HepG2 (cell line): ENCODE results near the gene CCNB1. TPM values are rescaled to one million over a fixed set of nuclear protein-coding genes. Genes with fewer than 3 reads are reported as not detected.

ENCODE experiments used
- ATAC-seq: fragments of 200-7000 bp; cut with Tn5 transposase; 3 replicates; pipeline ENCODE4 v1.9.1; 2020; ENCODE audit warnings: mild to moderate bottlenecking, moderate library complexity
- BruUV-seq: library from RNA; stranded (reverse); fragments of 400-500 nt; replicated peaks from 2 replicates; lab custom pipeline; 2021; lab: Mats Ljungman, UMichigan
- CTCF ChIA-PET: fragments of 300-600 bp; formaldehyde crosslinking; extraction: SDS; loops from one replicate; lab custom pipeline; 2021; ENCODE audit warnings: low total read pairs, inconsistent platforms, low intra/inter-chr PET ratio; lab: Yijun Ruan, JAX
- POLR2A ChIA-PET: fragments of 350-600 bp; sonication (Branson Sonifier 250); formaldehyde crosslinking; loops from one replicate; lab custom pipeline; 2020; ENCODE audit warnings: antibody characterized with exemption, inconsistent platforms; lab: Yijun Ruan, JAX
- DNase-seq: peaks from one replicate; pipeline ENCODE4 v3.0.0-alpha.2; 2015; ENCODE audit warnings: low spot score
- FAIRE-seq: peaks from 3 replicates; lab custom pipeline; 2011; peaks lifted over from hg19 to GRCh38; lab: Jason Lieb, UNC
- H2AFZ ChIP-seq: one replicate; pipeline ENCODE4 v1.6.1; 2011; ENCODE audit warnings: low read length, inconsistent platforms
- H3K27ac ChIP-seq: fragments of 300-600 bp; 3 replicates; pipeline ENCODE4 v1.8.0; 2011; ENCODE audit warnings: mixed run types, mild to moderate bottlenecking, mixed read lengths, low read length, inconsistent platforms; ENCODE audit not compliant: insufficient read depth; ENCODE audit errors: extremely low read length
- H3K27me3 ChIP-seq, 2 experiments: fragments of 200-600 bp in 1 of 2; 2 replicates in 1 of 2; 3 replicates in 1 of 2; pipeline versions ENCODE4 v1.6.0 to v1.8.0; 2011; ENCODE audit warnings: low read length in 2 of 2, mild to moderate bottlenecking in 2 of 2, moderate library complexity in 2 of 2, inconsistent platforms in 1 of 2; ENCODE audit not compliant: insufficient read depth in 2 of 2, control insufficient read depth in 1 of 2
- H3K36me3 ChIP-seq, 2 experiments: fragments of 200-600 bp in 1 of 2; replicated peaks in 1 of 2; 2 replicates in 1 of 2; 3 replicates in 1 of 2; pipeline versions ENCODE4 v1.5.1 to v1.8.0; 2011; ENCODE audit warnings: low read length in 2 of 2, inconsistent platforms in 1 of 2; ENCODE audit not compliant: insufficient read depth in 2 of 2, control insufficient read depth in 1 of 2
- H3K4me1 ChIP-seq: 2 replicates; pipeline ENCODE4 v1.5.1; 2012; ENCODE audit warnings: low read length, inconsistent platforms; ENCODE audit not compliant: insufficient read depth
- H3K4me2 ChIP-seq: 2 replicates; pipeline ENCODE4 v1.6.0; 2011; ENCODE audit warnings: low read depth, low read length, inconsistent platforms
- H3K4me3 ChIP-seq, 3 experiments: fragments of 200-600 bp in 1 of 3; sonication (generic), shearing (Covaris generic) in 1 of 3; replicated peaks in 1 of 3; 2 replicates each; pipeline ENCODE4 v1.5.1; 2011 to 2016; ENCODE audit warnings: low read length in 3 of 3, inconsistent platforms in 2 of 3, low read depth in 2 of 3, mild to moderate bottlenecking in 2 of 3, control low read depth in 1 of 3, mixed read lengths in 1 of 3; ENCODE audit not compliant: insufficient read depth in 1 of 3
- H3K79me2 ChIP-seq: one replicate; pipeline ENCODE4 v1.6.1; 2011; ENCODE audit warnings: low read length, inconsistent platforms; ENCODE audit not compliant: insufficient read depth
- H3K9ac ChIP-seq: 2 replicates; pipeline ENCODE4 v1.6.0; 2011; ENCODE audit warnings: mild to moderate bottlenecking, low read depth, low read length, inconsistent platforms; ENCODE audit not compliant: insufficient read depth
- H3K9me3 ChIP-seq: 2 replicates; pipeline ENCODE4 v1.5.1; 2012; ENCODE audit warnings: mild to moderate bottlenecking, low read length
- H4K20me1 ChIP-seq: 2 replicates; pipeline ENCODE4 v1.6.0; 2011; ENCODE audit warnings: inconsistent platforms, mild to moderate bottlenecking, low read length, moderate library complexity; ENCODE audit not compliant: insufficient read depth
- PHF8 ChIP-seq: sonication (generic); formaldehyde crosslinking; IDR thresholded peaks from 2 replicates; pipeline ENCODE4 v1.5.0; 2020; ENCODE audit warnings: missing genetic modification reagents
- RBFOX2 ChIP-seq: fragments of 200-400 bp; formaldehyde crosslinking; IDR thresholded peaks from 2 replicates; pipeline ENCODE4 v1.6.1; 2017; ENCODE audit warnings: low read depth, mild to moderate bottlenecking, low read length
- RFXANK ChIP-seq: IDR thresholded peaks from 2 replicates; pipeline ENCODE4 v1.6.1; 2016
- TAF15 ChIP-seq: fragments of 200-400 bp; formaldehyde crosslinking; IDR thresholded peaks from one replicate; pipeline ENCODE4 v1.6.1; 2018; ENCODE audit warnings: mild to moderate bottlenecking, low read depth, low read length; ENCODE audit not compliant: poor library complexity, severe bottlenecking
- ZMYM3 ChIP-seq: sonication (generic); formaldehyde crosslinking; IDR thresholded peaks from 2 replicates; pipeline ENCODE4 v1.5.1; 2020; ENCODE audit warnings: mild to moderate bottlenecking, missing genetic modification reagents
- ZNF451 ChIP-seq: sonication (generic); formaldehyde crosslinking; IDR thresholded peaks from 2 replicates; pipeline ENCODE4 v1.5.0; 2020; ENCODE audit warnings: mild to moderate bottlenecking, missing genetic modification reagents
- ZNF720 ChIP-seq: sonication (generic); formaldehyde crosslinking; IDR thresholded peaks from 2 replicates; pipeline ENCODE4 v1.4.0; 2020; ENCODE audit warnings: missing genetic modification reagents
- ZNF777 ChIP-seq: sonication (generic); formaldehyde crosslinking; IDR thresholded peaks from 2 replicates; pipeline ENCODE4 v1.4.0; 2020; ENCODE audit warnings: missing genetic modification reagents
- whole genome bisulfite sequencing: methylation state at CpG from one replicate; pipeline ENCODE4 v1.1.6; 2017; ENCODE audit warnings: low lambda C conversion rate; 5-methylcytosine and 5-hydroxymethylcytosine counted together
- in situ Hi-C: cut with HindIII; loops from 2 replicates; pipeline ENCODE4 v1.10.0; 2017; ENCODE audit warnings: low pct_unique_long_range_greater_than_20kb; ENCODE audit not compliant: extremely low pct_ligation_motif_present
- intact Hi-C: fragments of 100-400 bp; cut with micrococcal nuclease; formaldehyde crosslinking; loops from one replicate; pipeline ENCODE4 v1.10.0; 2022; ENCODE audit not compliant: unreplicated experiment
- polyA plus RNA-seq, 8 experiments: library from polyadenylated mRNA; depleted of rRNA in 3 of 8; stranded (reverse) in 7 of 8; unstranded in 1 of 8; fragments of >200 nt; fragmentation: Illumina TruSeq in 4 of 8; extraction: Trizol in 4 of 8; gene quantifications; 2 replicates each; pipeline versions ENCODE4 v1.2.1 to v1.2.3, GENCODE V29; 2011 to 2016; ENCODE audit warnings: low read depth in 4 of 8, missing spikeins in 1 of 8, mixed read lengths in 1 of 8; ENCODE audit not compliant: insufficient read depth in 1 of 8
- total RNA-seq, 5 experiments: library from RNA; depleted of rRNA; stranded (reverse); fragments of >200 nt; fragmentation: Illumina TruSeq; extraction: Trizol; gene quantifications; 2 replicates each; pipeline ENCODE4 v1.2.3, GENCODE V29; 2016; ENCODE audit warnings: low read depth in 1 of 5
- TF ChIP-seq, protein P1 (sequence below): IDR thresholded peaks from 2 replicates; pipeline ENCODE4 v1.6.1; 2016; ENCODE audit warnings: missing compliant biosample characterization, missing genetic modification reagents, borderline replicate concordance
- TF ChIP-seq, protein P2 (sequence below): sonication (generic); formaldehyde crosslinking; conservative IDR thresholded peaks from 2 replicates; pipeline ENCODE4 v1.4.0; 2020; ENCODE audit warnings: missing genetic modification reagents
- TF ChIP-seq, protein P3 (sequence below): sonication (generic); formaldehyde crosslinking; IDR thresholded peaks from 2 replicates; pipeline ENCODE4 v1.4.0; 2020; ENCODE audit warnings: missing genetic modification reagents

CCNB1 gene
- total and polyA plus RNA-seq, 2 of the 13 experiments (the other 11 are each of a cell fraction or from before 2014, with no cell fraction given): 82.3 to 316 TPM

DNA sequence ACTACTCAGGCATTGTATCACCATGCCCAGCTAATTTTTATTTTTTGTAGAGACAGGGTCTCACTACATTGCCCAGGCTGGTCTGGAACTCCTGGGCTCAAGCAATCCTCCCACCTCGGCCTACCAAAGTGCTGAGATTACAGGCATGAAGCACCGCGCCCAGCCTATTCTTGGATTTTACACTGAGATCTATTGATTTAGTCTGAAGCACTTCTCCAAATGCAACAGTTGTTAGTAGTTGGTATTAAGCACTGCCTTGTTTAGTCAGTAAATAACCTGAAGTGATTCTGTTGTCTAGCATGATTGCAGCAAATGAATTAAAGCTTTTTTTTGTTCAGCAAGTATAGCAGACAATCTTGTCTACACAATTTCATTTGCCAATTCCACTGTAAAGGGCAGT, 8.9 kb upstream of the CCNB1 start:
- no peaks in the 10 kb centered on the region for H3K36me3 ChIP-seq
- 55% methylated on average over 3 of the region's 3 CpGs for WGBS
- no peaks in the 10 kb centered on the region for H3K4me1 ChIP-seq
- BruUV-seq: no TSS peak
- no peak overlapping the region for H3K27ac ChIP-seq
- in situ Hi-C loops: no loop called here
- H4K20me1 ChIP-seq: no peaks in the 10 kb centered on the region
- H3K79me2 ChIP-seq: no peaks in the 10 kb centered on the region
- H3K4me2 ChIP-seq: no peak overlapping the region
- H2AFZ ChIP-seq: no peak overlapping the region
- FAIRE-seq (no peak), ATAC-seq (no peak), DNase-seq (no peak)
- H3K27me3 ChIP-seq: no peaks in the 10 kb centered on the region; a peak in 1 of 5 replicates
- H3K9me3 ChIP-seq: no peaks in the 10 kb centered on the region
- intact Hi-C loops: no loop called here
- CTCF ChIA-PET: no interaction called here
- no peak overlapping the region for H3K9ac ChIP-seq
- no peak overlapping the region for H3K4me3 ChIP-seq
- POLR2A ChIA-PET: no interaction called here
- TF ChIP-seq ZMYM3 (CRISPR knock-in tag): no peak
- TF ChIP-seq, protein P1, sequence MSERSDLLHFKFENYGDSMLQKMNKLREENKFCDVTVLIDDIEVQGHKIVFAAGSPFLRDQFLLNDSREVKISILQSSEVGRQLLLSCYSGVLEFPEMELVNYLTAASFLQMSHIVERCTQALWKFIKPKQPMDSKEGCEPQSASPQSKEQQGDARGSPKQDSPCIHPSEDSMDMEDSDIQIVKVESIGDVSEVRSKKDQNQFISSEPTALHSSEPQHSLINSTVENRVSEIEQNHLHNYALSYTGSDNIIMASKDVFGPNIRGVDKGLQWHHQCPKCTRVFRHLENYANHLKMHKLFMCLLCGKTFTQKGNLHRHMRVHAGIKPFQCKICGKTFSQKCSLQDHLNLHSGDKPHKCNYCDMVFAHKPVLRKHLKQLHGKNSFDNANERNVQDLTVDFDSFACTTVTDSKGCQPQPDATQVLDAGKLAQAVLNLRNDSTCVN (CRISPR knock-in tag): no peak
- TF ChIP-seq PHF8 (CRISPR knock-in tag): no peak
- TF ChIP-seq, protein P2, sequence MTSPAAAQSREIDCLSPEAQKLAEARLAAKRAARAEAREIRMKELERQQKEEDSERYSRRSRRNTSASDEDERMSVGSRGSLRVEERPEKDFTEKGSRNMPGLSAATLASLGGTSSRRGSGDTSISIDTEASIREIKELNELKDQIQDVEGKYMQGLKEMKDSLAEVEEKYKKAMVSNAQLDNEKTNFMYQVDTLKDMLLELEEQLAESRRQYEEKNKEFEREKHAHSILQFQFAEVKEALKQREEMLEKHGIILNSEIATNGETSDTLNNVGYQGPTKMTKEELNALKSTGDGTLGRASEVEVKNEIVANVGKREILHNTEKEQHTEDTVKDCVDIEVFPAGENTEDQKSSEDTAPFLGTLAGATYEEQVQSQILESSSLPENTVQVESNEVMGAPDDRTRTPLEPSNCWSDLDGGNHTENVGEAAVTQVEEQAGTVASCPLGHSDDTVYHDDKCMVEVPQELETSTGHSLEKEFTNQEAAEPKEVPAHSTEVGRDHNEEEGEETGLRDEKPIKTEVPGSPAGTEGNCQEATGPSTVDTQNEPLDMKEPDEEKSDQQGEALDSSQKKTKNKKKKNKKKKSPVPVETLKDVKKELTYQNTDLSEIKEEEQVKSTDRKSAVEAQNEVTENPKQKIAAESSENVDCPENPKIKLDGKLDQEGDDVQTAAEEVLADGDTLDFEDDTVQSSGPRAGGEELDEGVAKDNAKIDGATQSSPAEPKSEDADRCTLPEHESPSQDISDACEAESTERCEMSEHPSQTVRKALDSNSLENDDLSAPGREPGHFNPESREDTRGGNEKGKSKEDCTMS (CRISPR knock-in tag): no peak
- TF ChIP-seq RFXANK: no peak
- no peak for TF ChIP-seq ZNF451 (CRISPR knock-in tag)
- TF ChIP-seq ZNF777 (CRISPR knock-in tag): no peak
- TF ChIP-seq ZNF720 (CRISPR knock-in tag): no peak
- no peak for TF ChIP-seq RBFOX2
- TF ChIP-seq TAF15: no peak
- TF ChIP-seq, protein P3, sequence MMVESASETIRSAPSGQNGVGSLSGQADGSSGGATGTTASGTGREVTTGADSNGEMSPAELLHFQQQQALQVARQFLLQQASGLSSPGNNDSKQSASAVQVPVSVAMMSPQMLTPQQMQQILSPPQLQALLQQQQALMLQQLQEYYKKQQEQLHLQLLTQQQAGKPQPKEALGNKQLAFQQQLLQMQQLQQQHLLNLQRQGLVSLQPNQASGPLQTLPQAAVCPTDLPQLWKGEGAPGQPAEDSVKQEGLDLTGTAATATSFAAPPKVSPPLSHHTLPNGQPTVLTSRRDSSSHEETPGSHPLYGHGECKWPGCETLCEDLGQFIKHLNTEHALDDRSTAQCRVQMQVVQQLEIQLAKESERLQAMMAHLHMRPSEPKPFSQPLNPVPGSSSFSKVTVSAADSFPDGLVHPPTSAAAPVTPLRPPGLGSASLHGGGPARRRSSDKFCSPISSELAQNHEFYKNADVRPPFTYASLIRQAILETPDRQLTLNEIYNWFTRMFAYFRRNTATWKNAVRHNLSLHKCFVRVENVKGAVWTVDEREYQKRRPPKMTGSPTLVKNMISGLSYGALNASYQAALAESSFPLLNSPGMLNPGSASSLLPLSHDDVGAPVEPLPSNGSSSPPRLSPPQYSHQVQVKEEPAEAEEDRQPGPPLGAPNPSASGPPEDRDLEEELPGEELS (CRISPR knock-in tag): no peak
- TF ChIP-seq, all 625 proteins: peak for 0
